Sigmoid colon (tissue), 4 donors: Measurements from ENCODE around the gene VPS54.

Experiments
- CTCF ChIP-seq, 4 experiments: fragments of 450-650 bp in 3 of 4; fragments of 200-600 bp in 1 of 4; IDR thresholded peaks; one replicate each; pipeline ENCODE4 v1.5.1; 2016 to 2019; ENCODE audit warnings: antibody characterized with exemption in 4 of 4, mild to moderate bottlenecking in 3 of 4, moderate library complexity in 2 of 4
- EP300 ChIP-seq, 4 donors: sonication (generic); formaldehyde crosslinking; IDR thresholded peaks; one replicate each; pipeline ENCODE4 v1.6.1; 2017; ENCODE audit warnings: antibody characterized with exemption in 4 of 4
- POLR2A ChIP-seq, 2 donors: fragments of 450-650 bp; IDR thresholded peaks; one replicate each; pipeline ENCODE4 v1.6.1; 2016; ENCODE audit warnings: antibody characterized with exemption in 2 of 2, mild to moderate bottlenecking in 2 of 2, moderate library complexity in 2 of 2
- POLR2AphosphoS5 ChIP-seq, 4 donors: sonication (generic); formaldehyde crosslinking; IDR thresholded peaks; one replicate each; pipeline ENCODE4 v1.6.1; 2017; ENCODE audit warnings: antibody characterized with exemption in 4 of 4

- no peak for TF ChIP-seq CTCF (IDR thresholded peaks at IDR 0.05)
- no peak for TF ChIP-seq POLR2AphosphoS5 (IDR thresholded peaks at IDR 0.05)
- no peak for TF ChIP-seq POLR2A (IDR thresholded peaks at IDR 0.05)
- no peak for TF ChIP-seq EP300 (IDR thresholded peaks at IDR 0.05)
These were observed 117.1 kb downstream of the VPS54 start for GRCh38 chr2:63902149-63902548.
